Measurements from ENCODE around the gene MYO1B. TPM values are rescaled to one million over a fixed set of nuclear protein-coding genes. Genes with fewer than 3 reads are reported as not detected.

MYO1B gene
- total RNA-seq, 1 donor from 2014 or later, result 43.7 TPM

GRCh38 chr2:191351298-191351697 lies 106.1 kb downstream of the MYO1B start:
- Histone ChIP-seq H3K9me3 (no peaks in the 10 kb centered on the region), H3K36me3 (no peaks in the 10 kb centered on the region), H3K27me3 (no peaks in the 10 kb centered on the region), H3K4me1 (no peaks in the 10 kb centered on the region), H3K4me3 (no peak overlapping the region), H3K27ac (no peak overlapping the region)
- no peak for DNase-seq (ENCODE audit: extremely low spot score in 2 of 2)
- intact Hi-C loops (cut with DNase I), result no loop called here
- TF ChIP-seq CTCF (IDR thresholded peaks at IDR 0.05), result no peak
- no peak for TF ChIP-seq POLR2AphosphoS5 (IDR thresholded peaks at IDR 0.05; ENCODE audit: insufficient read depth in 1 of 2, low read depth in 1 of 2)
- TF ChIP-seq POLR2A (IDR thresholded peaks at IDR 0.05), result no peak

- Histone ChIP-seq H3K4me3 (no peak overlapping the region), H3K9me3 (no peaks in the 10 kb centered on the region), H3K4me1 (no peaks in the 10 kb centered on the region), H3K27me3 (no peaks in the 10 kb centered on the region), H3K27ac (no peak overlapping the region), H3K36me3 (no peaks in the 10 kb centered on the region)
- intact Hi-C loops (cut with DNase I), result no loop called here
- TF ChIP-seq CTCF (IDR thresholded peaks at IDR 0.05) (no peak), POLR2A (IDR thresholded peaks at IDR 0.05) (no peak), POLR2AphosphoS5 (IDR thresholded peaks at IDR 0.05; ENCODE audit: insufficient read depth in 1 of 2, low read depth in 1 of 2) (no peak)
- no peak for DNase-seq (ENCODE audit: extremely low spot score in 2 of 2)
Observed at GRCh38 chr2:191351921-191352320, 106.7 kb downstream of the MYO1B start.

- no peaks in the 10 kb centered on the region for H3K36me3 ChIP-seq
- no peak overlapping the region for H3K27ac ChIP-seq
- intact Hi-C loops (cut with DNase I), result no loop called here
- no peaks in the 10 kb centered on the region for H3K27me3 ChIP-seq
- TF ChIP-seq POLR2A (IDR thresholded peaks at IDR 0.05), result no peak
- TF ChIP-seq POLR2AphosphoS5 (IDR thresholded peaks at IDR 0.05; ENCODE audit: insufficient read depth in 1 of 2, low read depth in 1 of 2), result no peak
- TF ChIP-seq CTCF (IDR thresholded peaks at IDR 0.05), result no peak
- no peak overlapping the region for H3K4me3 ChIP-seq
- no peak for DNase-seq (ENCODE audit: extremely low spot score in 2 of 2)
- no peaks in the 10 kb centered on the region for H3K9me3 ChIP-seq
- no peaks in the 10 kb centered on the region for H3K4me1 ChIP-seq
Observed at GRCh38 chr2:191352536-191352935, 107.3 kb downstream of the MYO1B start.

GRCh38 chr2:191355170-191355758 lies 110.1 kb downstream of the MYO1B start:
- intact Hi-C loops (cut with DNase I), result no loop called here
- no peak overlapping the region for H3K27ac ChIP-seq
- no peaks in the 10 kb centered on the region for H3K4me1 ChIP-seq
- H3K9me3 ChIP-seq, result no peaks in the 10 kb centered on the region
- H3K4me3 ChIP-seq, result no peak overlapping the region
- H3K36me3 ChIP-seq, result no peaks in the 10 kb centered on the region
- H3K27me3 ChIP-seq, result no peaks in the 10 kb centered on the region
- no peak for TF ChIP-seq POLR2AphosphoS5 (IDR thresholded peaks at IDR 0.05; ENCODE audit: insufficient read depth in 1 of 2, low read depth in 1 of 2)
- no peak for TF ChIP-seq CTCF (IDR thresholded peaks at IDR 0.05)
- TF ChIP-seq POLR2A (IDR thresholded peaks at IDR 0.05), result no peak
- no peak for DNase-seq (ENCODE audit: extremely low spot score in 2 of 2)

GRCh38 chr2:191357678-191358077 lies 112.5 kb downstream of the MYO1B start:
- no peak overlapping the region for H3K27ac ChIP-seq
- DNase-seq (ENCODE audit: extremely low spot score in 2 of 2), result no peak
- H3K9me3 ChIP-seq, result no peaks in the 10 kb centered on the region
- intact Hi-C loops (cut with DNase I), result no loop called here
- H3K4me1 ChIP-seq, result no peaks in the 10 kb centered on the region
- no peak overlapping the region for H3K4me3 ChIP-seq
- TF ChIP-seq POLR2A (IDR thresholded peaks at IDR 0.05), result no peak
- no peak for TF ChIP-seq POLR2AphosphoS5 (IDR thresholded peaks at IDR 0.05; ENCODE audit: insufficient read depth in 1 of 2, low read depth in 1 of 2)
- TF ChIP-seq CTCF (IDR thresholded peaks at IDR 0.05), result no peak
- no peaks in the 10 kb centered on the region for H3K27me3 ChIP-seq
- H3K36me3 ChIP-seq, result no peaks in the 10 kb centered on the region

Measured in vagina (tissue), 2 donors.